GM18907 (cell line): ENCODE results near the gene LMAN1L.

Experiments
- ATAC-seq: cut with Tn5 transposase; IDR thresholded peaks from one replicate; pipeline ENCODE4 v1.9.1; 2021; ENCODE audit warnings: mild to moderate bottlenecking, moderate library complexity; ENCODE audit not compliant: unreplicated experiment

LMAN1L gene

GRCh38 chr15:74815121-74815934 is 2.7 kb downstream of the LMAN1L start:
- ATAC-seq = no peak

- no peak for ATAC-seq
Observed at GRCh38 chr15:74815961-74816360, 3.3 kb downstream of the LMAN1L start.

GRCh38 chr15:74816624-74817369 is 4.2 kb downstream of the LMAN1L start:
- no peak for ATAC-seq

- ATAC-seq = no peak
Observed at GRCh38 chr15:74817370-74817737, 4.7 kb downstream of the LMAN1L start.

GRCh38 chr15:74820056-74820455 is 7.4 kb downstream of the LMAN1L start:
- ATAC-seq = no peak

- ATAC-seq = peak; percentile 72
Observed at GRCh38 chr15:74821091-74821789, 8.6 kb downstream of the LMAN1L start.

GRCh38 chr15:74821790-74822158 is 9.1 kb downstream of the LMAN1L start:
- ATAC-seq = no peak

- ATAC-seq = no peak
Observed at GRCh38 chr15:74822233-74822632, 9.6 kb downstream of the LMAN1L start.

- no peak for ATAC-seq
Observed at GRCh38 chr15:74823324-74823723, 10.7 kb downstream of the LMAN1L start.

GRCh38 chr15:74824976-74825375 is 12.3 kb downstream of the LMAN1L start:
- no peak for ATAC-seq

- ATAC-seq = no peak
Observed at GRCh38 chr15:74825866-74826265, 13.2 kb downstream of the LMAN1L start.

GRCh38 chr15:74826364-74826819 is 13.8 kb downstream of the LMAN1L start, which contains the start of gene CPLX3:
TSS of gene CPLX3 (plus strand) at chr15:74826627. CDS start at chr15:74826704, 77 bp downstream.
- ATAC-seq = no peak

GRCh38 chr15:74826921-74827320 is 14.3 kb downstream of the LMAN1L start:
- no peak for ATAC-seq

- ATAC-seq = no peak
Observed at GRCh38 chr15:74827614-74828013, 15.0 kb downstream of the LMAN1L start.

GRCh38 chr15:74828835-74829234 is 16.2 kb downstream of the LMAN1L start:
- ATAC-seq = no peak

- ATAC-seq = no peak
Observed at GRCh38 chr15:74829486-74829885, 16.9 kb downstream of the LMAN1L start.

- ATAC-seq = no peak
Observed at GRCh38 chr15:74829991-74830390, 17.4 kb downstream of the LMAN1L start.

- no peak for ATAC-seq
Observed at GRCh38 chr15:74830868-74831267, 18.2 kb downstream of the LMAN1L start.

GRCh38 chr15:74831813-74832495 is 19.3 kb downstream of the LMAN1L start:
- ATAC-seq = no peak

GRCh38 chr15:74832826-74833225 is 20.2 kb downstream of the LMAN1L start:
- ATAC-seq = no peak
